Loucy (cell line): ENCODE results near the gene CBARP.

Experiments used
- H2AFZ ChIP-seq: fragments of 200-600 bp; sonication (generic); 2 replicates; pipeline ENCODE4 v1.6.0; 2016; ENCODE audit warnings: antibody characterized with exemption, mild to moderate bottlenecking, low read length, moderate library complexity
- H3F3A ChIP-seq: fragments of 200-600 bp; 2 replicates; pipeline ENCODE4 v1.6.0; 2016; ENCODE audit warnings: antibody characterized with exemption, low read depth, mild to moderate bottlenecking
- H3K27me3 ChIP-seq: fragments of 200-600 bp; sonication (generic); 2 replicates; pipeline ENCODE4 v1.6.1; 2014; ENCODE audit warnings: low read length, mild to moderate bottlenecking; ENCODE audit not compliant: insufficient read depth, poor library complexity, severe bottlenecking
- H3K36me3 ChIP-seq: fragments of 200-600 bp; sonication (generic); 2 replicates; pipeline ENCODE4 v1.6.1; 2016; ENCODE audit warnings: low read length; ENCODE audit not compliant: insufficient read depth
- H3K4me1 ChIP-seq: fragments of 200-600 bp; sonication (generic); 2 replicates; pipeline ENCODE4 v1.5.1; 2014; ENCODE audit warnings: low read length, mild to moderate bottlenecking; ENCODE audit not compliant: insufficient read depth, poor library complexity, severe bottlenecking
- H3K4me2 ChIP-seq: fragments of 200-600 bp; sonication (generic); 2 replicates; pipeline ENCODE4 v1.6.0; 2014; ENCODE audit warnings: antibody characterized with exemption, low read length, low read depth, mild to moderate bottlenecking; ENCODE audit not compliant: poor library complexity, severe bottlenecking
- H3K4me3 ChIP-seq: fragments of 200-600 bp; sonication (generic); 2 replicates; pipeline ENCODE4 v1.5.1; 2014; ENCODE audit warnings: low read length, mild to moderate bottlenecking, mixed read lengths; ENCODE audit not compliant: poor library complexity, severe bottlenecking
- H3K79me2 ChIP-seq: fragments of 200-600 bp; sonication (generic); 2 replicates; pipeline ENCODE4 v1.6.1; 2014; ENCODE audit warnings: low read length; ENCODE audit not compliant: insufficient read depth
- H3K9ac ChIP-seq: fragments of 200-600 bp; sonication (generic); 2 replicates; pipeline ENCODE4 v1.6.0; 2014; ENCODE audit warnings: mild to moderate bottlenecking, low read depth, low read length, moderate library complexity; ENCODE audit not compliant: poor library complexity, severe bottlenecking
- H3K9me2 ChIP-seq: fragments of 200-600 bp; sonication (generic); replicated peaks from 2 replicates; pipeline ENCODE4 v1.6.1; 2016; ENCODE audit warnings: low read depth, low read length, mixed read lengths
- H3K9me3 ChIP-seq: fragments of 200-600 bp; sonication (generic); 2 replicates; pipeline ENCODE4 v1.6.1; 2014; ENCODE audit warnings: mild to moderate bottlenecking, antibody characterized with exemption, low read length, low read depth; ENCODE audit not compliant: insufficient read depth
- H4K20me1 ChIP-seq: fragments of 200-600 bp; sonication (generic); 2 replicates; pipeline ENCODE4 v1.6.0; 2014; ENCODE audit warnings: antibody characterized with exemption, low read length, mild to moderate bottlenecking; ENCODE audit not compliant: insufficient read depth, poor library complexity, severe bottlenecking
- EZH2phosphoT487 ChIP-seq: fragments of 200-600 bp; IDR thresholded peaks from 2 replicates; pipeline ENCODE4 v1.6.1; 2018; ENCODE audit warnings: antibody characterized with exemption, mild to moderate bottlenecking, moderate library complexity, borderline replicate concordance
- TF ChIP-seq, protein P1 (sequence below): fragments of 200-600 bp; sonication (generic); conservative IDR thresholded peaks from 2 replicates; pipeline ENCODE4 v1.5.1; 2014; ENCODE audit warnings: mild to moderate bottlenecking, antibody characterized with exemption, low read length

CBARP gene

GRCh38 chr19:1271528-1272422 is 34.0 kb upstream of the CBARP start:
- Histone ChIP-seq H3F3A (peaks cover 14% of the 10 kb centered on the region), H3K9ac (peak overlapping the region; percentile 97), H3K27me3 (peaks cover 4% of the 10 kb centered on the region), H3K9me3 (no peaks in the 10 kb centered on the region), H3K4me3 (peak overlapping the region; percentile 94), H2AFZ (no peak overlapping the region), H3K4me1 (peaks cover 46% of the 10 kb centered on the region), H4K20me1 (peaks cover 66% of the 10 kb centered on the region), H3K4me2 (peak overlapping the region; percentile 100), H3K9me2 (no peaks in the 10 kb centered on the region), H3K36me3 (peaks cover 49% of the 10 kb centered on the region; the same call in 1 of the 2 replicates), H3K79me2 (peaks cover 66% of the 10 kb centered on the region)
- TF ChIP-seq, protein P1, sequence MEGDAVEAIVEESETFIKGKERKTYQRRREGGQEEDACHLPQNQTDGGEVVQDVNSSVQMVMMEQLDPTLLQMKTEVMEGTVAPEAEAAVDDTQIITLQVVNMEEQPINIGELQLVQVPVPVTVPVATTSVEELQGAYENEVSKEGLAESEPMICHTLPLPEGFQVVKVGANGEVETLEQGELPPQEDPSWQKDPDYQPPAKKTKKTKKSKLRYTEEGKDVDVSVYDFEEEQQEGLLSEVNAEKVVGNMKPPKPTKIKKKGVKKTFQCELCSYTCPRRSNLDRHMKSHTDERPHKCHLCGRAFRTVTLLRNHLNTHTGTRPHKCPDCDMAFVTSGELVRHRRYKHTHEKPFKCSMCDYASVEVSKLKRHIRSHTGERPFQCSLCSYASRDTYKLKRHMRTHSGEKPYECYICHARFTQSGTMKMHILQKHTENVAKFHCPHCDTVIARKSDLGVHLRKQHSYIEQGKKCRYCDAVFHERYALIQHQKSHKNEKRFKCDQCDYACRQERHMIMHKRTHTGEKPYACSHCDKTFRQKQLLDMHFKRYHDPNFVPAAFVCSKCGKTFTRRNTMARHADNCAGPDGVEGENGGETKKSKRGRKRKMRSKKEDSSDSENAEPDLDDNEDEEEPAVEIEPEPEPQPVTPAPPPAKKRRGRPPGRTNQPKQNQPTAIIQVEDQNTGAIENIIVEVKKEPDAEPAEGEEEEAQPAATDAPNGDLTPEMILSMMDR, result no peak
- TF ChIP-seq EZH2phosphoT487, result no peak

DNA sequence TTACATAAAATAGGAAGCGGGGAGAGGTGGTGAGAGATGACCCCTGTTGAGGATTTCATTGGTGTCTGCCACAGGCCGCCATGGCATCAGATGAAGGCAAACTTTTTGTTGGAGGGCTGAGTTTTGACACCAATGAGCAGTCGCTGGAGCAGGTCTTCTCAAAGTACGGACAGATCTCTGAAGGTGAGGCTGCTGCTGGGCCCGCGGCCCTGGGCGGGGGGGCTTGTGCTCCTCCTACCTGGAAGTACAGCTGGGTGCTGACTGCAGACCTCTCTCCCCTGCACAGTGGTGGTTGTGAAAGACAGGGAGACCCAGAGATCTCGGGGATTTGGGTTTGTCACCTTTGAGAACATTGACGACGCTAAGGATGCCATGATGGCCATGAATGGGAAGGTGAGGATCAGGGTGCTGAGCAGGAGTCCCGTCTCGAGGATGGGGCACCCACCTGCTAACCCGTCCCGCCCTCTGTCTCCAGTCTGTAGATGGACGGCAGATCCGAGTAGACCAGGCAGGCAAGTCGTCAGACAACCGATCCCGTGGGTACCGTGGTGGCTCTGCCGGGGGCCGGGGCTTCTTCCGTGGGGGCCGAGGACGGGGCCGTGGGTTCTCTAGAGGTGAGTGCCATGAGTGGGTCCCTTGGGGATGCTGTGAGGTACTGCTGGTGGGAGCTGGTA is 33.2 kb upstream of the CBARP start:
- H3K9me2 ChIP-seq, result no peaks in the 10 kb centered on the region
- H2AFZ ChIP-seq, result no peak overlapping the region
- H3K9me3 ChIP-seq, result no peaks in the 10 kb centered on the region
- peaks cover 58% of the 10 kb centered on the region for H4K20me1 ChIP-seq
- H3K4me3 ChIP-seq, result peak overlapping the region; percentile 94
- TF ChIP-seq, protein P1, result no peak
- no peak for TF ChIP-seq EZH2phosphoT487
- peak overlapping the region; percentile 100 for H3K4me2 ChIP-seq
- peaks cover 51% of the 10 kb centered on the region for H3K4me1 ChIP-seq
- peaks cover 4% of the 10 kb centered on the region for H3K27me3 ChIP-seq
- H3K79me2 ChIP-seq, result peaks cover 59% of the 10 kb centered on the region
- peaks cover 14% of the 10 kb centered on the region for H3F3A ChIP-seq
- peaks cover 49% of the 10 kb centered on the region; the same call in 1 of the 2 replicates for H3K36me3 ChIP-seq
- H3K9ac ChIP-seq, result peak overlapping the region; percentile 97

GRCh38 chr19:1270213-1270853 is 32.5 kb upstream of the CBARP start:
- H2AFZ ChIP-seq, result no peak overlapping the region
- peaks cover 14% of the 10 kb centered on the region for H3F3A ChIP-seq
- H3K9me2 ChIP-seq, result no peaks in the 10 kb centered on the region
- peaks cover 4% of the 10 kb centered on the region for H3K27me3 ChIP-seq
- H3K9ac ChIP-seq, result peak overlapping the region; percentile 97
- peak overlapping the region; percentile 94 for H3K4me3 ChIP-seq
- H3K9me3 ChIP-seq, result no peaks in the 10 kb centered on the region
- peaks cover 53% of the 10 kb centered on the region for H3K4me1 ChIP-seq
- no peak for TF ChIP-seq EZH2phosphoT487
- TF ChIP-seq, protein P1, result no peak
- peaks cover 57% of the 10 kb centered on the region for H4K20me1 ChIP-seq
- peaks cover 49% of the 10 kb centered on the region; the same call in 1 of the 2 replicates for H3K36me3 ChIP-seq
- H3K4me2 ChIP-seq, result peak overlapping the region; percentile 100
- H3K79me2 ChIP-seq, result peaks cover 57% of the 10 kb centered on the region
